Neural progenitor cell (in vitro differentiated cells): ENCODE data around the gene BTBD16. TPM values are rescaled to one million over a fixed set of nuclear protein-coding genes. Genes with fewer than 3 reads are reported as not detected.

Experiments
- DNase-seq: peaks from one replicate; pipeline ENCODE4 v3.0.0-alpha.2; 2016; ENCODE audit warnings: low spot score
- H2AFZ ChIP-seq: fragments of 200-600 bp; sonication (generic); replicated peaks from 2 replicates; pipeline ENCODE4 v1.6.1; 2016; ENCODE audit warnings: antibody characterized with exemption
- H3F3A ChIP-seq: fragments of 200-600 bp; sonication (generic); 2 replicates; pipeline ENCODE4 v1.6.1; 2016; ENCODE audit warnings: antibody characterized with exemption, low read depth
- H3K27ac ChIP-seq: fragments of 200-600 bp; sonication (generic); 2 replicates; pipeline ENCODE4 v1.5.1; 2016; ENCODE audit warnings: mild to moderate bottlenecking
- H3K27me3 ChIP-seq: fragments of 200-600 bp; sonication (generic); 2 replicates; pipeline ENCODE4 v1.6.1; 2016; ENCODE audit warnings: mild to moderate bottlenecking, moderate library complexity
- H3K36me3 ChIP-seq: fragments of 200-600 bp; sonication (generic); 2 replicates; pipeline ENCODE4 v1.5.1; 2016
- H3K4me1 ChIP-seq: fragments of 200-600 bp; sonication (generic); 2 replicates; pipeline ENCODE4 v1.6.1; 2016; ENCODE audit warnings: mixed run types
- H3K4me2 ChIP-seq: fragments of 200-600 bp; sonication (generic); 2 replicates; pipeline ENCODE4 v1.6.1; 2016
- H3K4me3 ChIP-seq: fragments of 200-600 bp; sonication (generic); 2 replicates; pipeline ENCODE4 v1.5.1; 2016
- H3K79me2 ChIP-seq: fragments of 200-600 bp; sonication (generic); 2 replicates; pipeline ENCODE4 v1.6.1; 2016; ENCODE audit warnings: low read depth
- H3K9ac ChIP-seq: fragments of 200-600 bp; sonication (generic); 2 replicates; pipeline ENCODE4 v1.6.1; 2016
- H3K9me3 ChIP-seq: fragments of 200-600 bp; sonication (generic); 2 replicates; pipeline ENCODE4 v1.5.1; 2016; ENCODE audit warnings: low read depth
- H4K20me1 ChIP-seq: fragments of 200-600 bp; sonication (generic); 2 replicates; pipeline ENCODE4 v1.6.1; 2016; ENCODE audit warnings: low read depth
- H3K27ac Mint-ChIP-seq: 3 replicates; pipeline ENCODE4 v1.8.0; 2021; ENCODE audit warnings: mixed read lengths
- H3K27me3 Mint-ChIP-seq: 2 replicates; pipeline ENCODE4 v1.8.0; 2022; ENCODE audit warnings: low read depth, mild to moderate bottlenecking, inconsistent platforms, moderate library complexity, mixed read lengths; ENCODE audit not compliant: insufficient read depth
- H3K36me3 Mint-ChIP-seq: 3 replicates; pipeline ENCODE4 v1.8.0; 2021; ENCODE audit warnings: mixed read lengths
- H3K4me1 Mint-ChIP-seq: 3 replicates; pipeline ENCODE4 v1.8.0; 2021; ENCODE audit warnings: mixed read lengths
- H3K4me3 Mint-ChIP-seq: 3 replicates; pipeline ENCODE4 v1.8.0; 2021; ENCODE audit warnings: mild to moderate bottlenecking, moderate library complexity, mixed read lengths
- H3K9me3 Mint-ChIP-seq: 3 replicates; pipeline ENCODE4 v1.8.0; 2020; ENCODE audit warnings: mixed read lengths
- CTCF ChIP-seq: fragments of 200-600 bp; sonication (generic); IDR thresholded peaks from 2 replicates; pipeline ENCODE4 v1.5.1; 2017; ENCODE audit warnings: antibody characterized with exemption, mild to moderate bottlenecking
- EZH2 ChIP-seq: fragments of 200-600 bp; sonication (generic); IDR thresholded peaks from 2 replicates; pipeline ENCODE4 v1.6.1; 2017; ENCODE audit warnings: antibody characterized with exemption, mild to moderate bottlenecking, moderate library complexity
- EZH2phosphoT487 ChIP-seq: fragments of 200-600 bp; sonication (generic); IDR thresholded peaks from 2 replicates; pipeline ENCODE4 v1.6.1; 2017; ENCODE audit warnings: antibody characterized with exemption
- total RNA-seq: library from RNA; depleted of rRNA; stranded (reverse); fragments of >200 nt; gene quantifications from 2 replicates; pipeline ENCODE4 v1.2.3, GENCODE V29; 2015; ENCODE audit warnings: low replicate concordance

Gene BTBD16
- total RNA-seq, 1 donor from 2014 or later = not detected

DNA sequence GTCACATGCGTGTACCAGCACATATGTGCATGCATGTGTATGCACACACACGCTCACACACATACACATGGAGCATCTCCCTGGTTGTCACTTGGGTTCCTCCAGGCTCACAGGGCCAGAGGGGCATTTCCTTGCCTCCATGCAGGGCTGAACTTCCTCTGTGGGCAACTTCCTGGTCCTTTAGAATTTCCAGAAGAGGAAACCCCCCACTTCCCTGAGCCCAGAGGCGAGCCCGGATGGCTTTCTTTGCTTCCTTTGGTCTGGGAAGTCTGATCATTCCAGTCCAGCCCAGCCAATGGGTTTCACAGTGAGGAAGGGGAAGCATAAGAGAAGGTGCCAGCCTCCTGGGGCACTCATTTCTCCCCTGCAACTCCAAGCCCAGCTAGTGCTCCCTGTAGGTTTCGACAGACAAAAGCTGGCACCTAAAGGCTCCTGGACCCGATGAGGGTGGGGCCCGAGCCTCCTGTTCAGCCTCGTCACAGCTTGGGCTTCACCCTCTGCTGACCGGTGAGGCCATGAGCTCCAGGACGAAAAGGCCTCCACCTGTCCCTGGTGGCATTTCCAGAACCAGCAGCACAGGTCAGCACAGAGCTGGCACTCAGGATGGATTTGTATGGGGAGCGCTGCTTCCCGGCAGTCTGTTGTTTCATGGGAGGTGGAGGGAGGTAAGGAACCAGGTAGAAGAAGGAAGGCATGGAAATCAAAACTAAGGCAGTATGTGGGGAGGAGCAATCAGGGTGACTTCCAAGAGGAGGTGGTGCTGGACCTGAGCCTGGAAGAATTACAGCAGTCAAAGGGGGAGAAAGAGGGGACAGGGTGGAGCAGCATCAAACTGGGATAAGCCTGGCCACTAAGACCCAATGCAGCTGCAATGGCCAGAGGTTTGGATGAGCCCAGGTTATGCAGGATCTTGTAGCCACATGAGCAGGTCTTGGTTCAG lies 23.7 kb downstream of the BTBD16 start:
- H3K27me3 ChIP-seq = no peaks in the 10 kb centered on the region
- no peak overlapping the region for H3K4me3 ChIP-seq
- no peaks in the 10 kb centered on the region for H3F3A ChIP-seq
- H3K9me3 Mint-ChIP-seq = no peaks in the 10 kb centered on the region
- no peaks in the 10 kb centered on the region for H3K36me3 Mint-ChIP-seq
- no peak overlapping the region for H3K4me2 ChIP-seq
- H3K27ac ChIP-seq = no peak overlapping the region
- H4K20me1 ChIP-seq = no peaks in the 10 kb centered on the region
- H3K27me3 Mint-ChIP-seq = peaks cover 4% of the 10 kb centered on the region
- H3K27ac Mint-ChIP-seq = no peak overlapping the region
- H3K4me1 ChIP-seq = peaks cover 3% of the 10 kb centered on the region
- H3K9me3 ChIP-seq = no peaks in the 10 kb centered on the region
- peaks cover 3% of the 10 kb centered on the region for H3K4me1 Mint-ChIP-seq
- no peak overlapping the region for H2AFZ ChIP-seq
- no peak for DNase-seq
- TF ChIP-seq EZH2phosphoT487 (no peak), EZH2 (no peak), CTCF (no peak)
- no peak overlapping the region for H3K9ac ChIP-seq
- no peak overlapping the region for H3K4me3 Mint-ChIP-seq
- no peaks in the 10 kb centered on the region for H3K36me3 ChIP-seq
- no peaks in the 10 kb centered on the region for H3K79me2 ChIP-seq

DNA sequence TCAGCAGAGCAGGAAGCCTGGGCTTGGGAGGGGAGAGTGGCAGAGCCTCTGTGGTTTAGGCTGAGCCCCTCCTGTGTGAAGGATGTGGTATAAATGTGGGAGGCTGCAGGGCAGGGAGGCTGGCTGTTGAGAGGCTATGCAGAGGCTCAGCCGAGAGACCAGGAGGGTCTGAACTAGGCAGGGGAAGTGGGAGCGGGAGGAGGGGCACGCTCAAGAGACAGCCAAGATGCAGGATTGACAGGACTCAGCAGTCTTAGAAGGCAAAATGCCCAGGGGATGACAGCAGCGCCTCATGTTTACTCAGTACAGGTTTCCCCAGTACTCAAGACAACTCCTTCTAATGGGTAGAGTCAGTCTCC lies 24.3 kb downstream of the BTBD16 start:
- Mint-ChIP-seq H3K27me3 (peaks cover 4% of the 10 kb centered on the region), H3K27ac (no peak overlapping the region), H3K36me3 (no peaks in the 10 kb centered on the region), H3K4me3 (no peak overlapping the region), H3K4me1 (peaks cover 3% of the 10 kb centered on the region), H3K9me3 (no peaks in the 10 kb centered on the region)
- Histone ChIP-seq H2AFZ (no peak overlapping the region), H3K9me3 (no peaks in the 10 kb centered on the region), H3K27me3 (no peaks in the 10 kb centered on the region), H3K36me3 (no peaks in the 10 kb centered on the region), H3K4me2 (no peak overlapping the region), H4K20me1 (no peaks in the 10 kb centered on the region), H3K4me1 (peaks cover 3% of the 10 kb centered on the region), H3K4me3 (no peak overlapping the region), H3K9ac (no peak overlapping the region), H3F3A (no peaks in the 10 kb centered on the region), H3K27ac (no peak overlapping the region), H3K79me2 (no peaks in the 10 kb centered on the region)
- TF ChIP-seq EZH2phosphoT487 (no peak), CTCF (no peak)
- DNase-seq = no peak

GRCh38 chr10:122296363-122297120 lies 25.4 kb downstream of the BTBD16 start:
- Histone ChIP-seq H3K4me2 (no peak overlapping the region), H3K36me3 (no peaks in the 10 kb centered on the region), H3K27me3 (no peaks in the 10 kb centered on the region), H3K4me1 (peaks cover 3% of the 10 kb centered on the region), H3K4me3 (no peak overlapping the region), H2AFZ (no peak overlapping the region), H3K9me3 (no peaks in the 10 kb centered on the region), H3K27ac (no peak overlapping the region), H3F3A (no peaks in the 10 kb centered on the region), H3K79me2 (no peaks in the 10 kb centered on the region), H4K20me1 (no peaks in the 10 kb centered on the region), H3K9ac (no peak overlapping the region)
- Mint-ChIP-seq H3K36me3 (no peaks in the 10 kb centered on the region), H3K27ac (no peak overlapping the region), H3K9me3 (no peaks in the 10 kb centered on the region), H3K27me3 (peaks cover 4% of the 10 kb centered on the region), H3K4me1 (peaks cover 3% of the 10 kb centered on the region), H3K4me3 (no peak overlapping the region)
- no peak for DNase-seq
- TF ChIP-seq CTCF (no peak), EZH2 (no peak), EZH2phosphoT487 (no peak)
